Kidney (tissue), 14 donors: ENCODE results near the gene FAM43A. TPM values are rescaled to one million over a fixed set of nuclear protein-coding genes. Genes with fewer than 3 reads are reported as not detected.

Source experiments
- DNase-seq, 5 donors: peaks; one replicate each; pipeline ENCODE4 v3.0.0-alpha.2; 2013 to 2020
- FAIRE-seq: peaks from 2 replicates; lab custom pipeline; 2012; peaks lifted over from hg19 to GRCh38; lab: Jason Lieb, UNC
- H3K27ac ChIP-seq, 2 donors: one replicate each; pipeline ENCODE4 v1.7.0; 2013; ENCODE audit warnings: low read depth in 2 of 2, low read length in 2 of 2, inconsistent platforms in 1 of 2
- H3K27me3 ChIP-seq: one replicate; pipeline ENCODE4 v1.7.1; 2013; ENCODE audit warnings: low read length, inconsistent platforms; ENCODE audit not compliant: control insufficient read depth, insufficient read depth
- H3K36me3 ChIP-seq, 3 donors: one replicate each; pipeline versions ENCODE4 v1.7.0 to v1.7.1; 2013; ENCODE audit warnings: low read length in 3 of 3, control low read depth in 1 of 3, inconsistent platforms in 1 of 3; ENCODE audit not compliant: insufficient read depth in 3 of 3, control insufficient read depth in 2 of 3
- H3K4me1 ChIP-seq, 3 donors: one replicate each; pipeline versions ENCODE4 v1.7.0 to v1.7.1; 2013; ENCODE audit warnings: low read length in 3 of 3, inconsistent platforms in 1 of 3, low read depth in 1 of 3; ENCODE audit not compliant: control insufficient read depth in 2 of 3, insufficient read depth in 2 of 3
- H3K4me3 ChIP-seq, 3 donors: one replicate each; pipeline versions ENCODE4 v1.7.0 to v1.8.1; 2013; ENCODE audit warnings: low read length in 3 of 3, control low read depth in 1 of 3, inconsistent platforms in 1 of 3
- H3K9ac ChIP-seq, 3 donors: one replicate each; pipeline versions ENCODE4 v1.7.0 to v1.7.1; 2013; ENCODE audit warnings: low read length in 3 of 3, control low read depth in 1 of 3, inconsistent platforms in 1 of 3
- H3K9me3 ChIP-seq, 3 donors: one replicate each; pipeline versions ENCODE4 v1.7.0 to v1.7.1; 2013; ENCODE audit warnings: low read length in 3 of 3, control low read depth in 1 of 3, inconsistent platforms in 1 of 3; ENCODE audit not compliant: control insufficient read depth in 2 of 3, insufficient read depth in 1 of 3
- intact Hi-C: fragments of 100-400 bp; cut with DNase I; formaldehyde crosslinking; loops from one replicate; pipeline ENCODE4 v1.11.1; 2022
- polyA plus RNA-seq: library from polyadenylated mRNA; stranded (reverse); fragments of 350-450 nt; fragmentation: Illumina TruSeq; extraction: RNeasy Lipid Tissue Mini Kit (QIAGEN cat#74804); gene quantifications from one replicate; pipeline ENCODE4 v1.2.3, GENCODE V29; 2014; ENCODE audit warnings: low read depth, low replicate concordance; ENCODE audit not compliant: insufficient read depth
- total RNA-seq: library from RNA; stranded (reverse); fragmentation: NEBNext Ultra II Directional; extraction: Animal tissue kit (Norgen Biotek cat#: 25700); gene quantifications from one replicate; pipeline ENCODE4 v1.2.1, GENCODE V29; 2021
- TF ChIP-seq, protein P1 (sequence below): IDR thresholded peaks from 3 replicates; pipeline ENCODE4 v1.5.1; 2012; ENCODE audit warnings: mild to moderate bottlenecking, moderate library complexity, borderline replicate concordance; ENCODE audit not compliant: insufficient read depth; ENCODE audit errors: extremely low read depth
- donor health status: control.
- donor health status: control.
- donor health status: control.
- donor health status: control.
- donor health status: control.
- donor health status: DM: yes; HTN: yes; CAD: no.
- donor health status: Normal renal cell carcinoma (clear cell type).

Gene FAM43A
- total and polyA plus RNA-seq, 2 donors from 2014 or later = 5.0 to 11.4 TPM

GRCh38 chr3:194711913-194712312 lies 26.2 kb downstream of the FAM43A start:
- no peaks in the 10 kb centered on the region for H3K9me3 ChIP-seq
- peak in 1 of 5 donors; percentile 76 for DNase-seq
- FAIRE-seq = no peak
- no peak overlapping the region for H3K9ac ChIP-seq
- TF ChIP-seq, protein P1, sequence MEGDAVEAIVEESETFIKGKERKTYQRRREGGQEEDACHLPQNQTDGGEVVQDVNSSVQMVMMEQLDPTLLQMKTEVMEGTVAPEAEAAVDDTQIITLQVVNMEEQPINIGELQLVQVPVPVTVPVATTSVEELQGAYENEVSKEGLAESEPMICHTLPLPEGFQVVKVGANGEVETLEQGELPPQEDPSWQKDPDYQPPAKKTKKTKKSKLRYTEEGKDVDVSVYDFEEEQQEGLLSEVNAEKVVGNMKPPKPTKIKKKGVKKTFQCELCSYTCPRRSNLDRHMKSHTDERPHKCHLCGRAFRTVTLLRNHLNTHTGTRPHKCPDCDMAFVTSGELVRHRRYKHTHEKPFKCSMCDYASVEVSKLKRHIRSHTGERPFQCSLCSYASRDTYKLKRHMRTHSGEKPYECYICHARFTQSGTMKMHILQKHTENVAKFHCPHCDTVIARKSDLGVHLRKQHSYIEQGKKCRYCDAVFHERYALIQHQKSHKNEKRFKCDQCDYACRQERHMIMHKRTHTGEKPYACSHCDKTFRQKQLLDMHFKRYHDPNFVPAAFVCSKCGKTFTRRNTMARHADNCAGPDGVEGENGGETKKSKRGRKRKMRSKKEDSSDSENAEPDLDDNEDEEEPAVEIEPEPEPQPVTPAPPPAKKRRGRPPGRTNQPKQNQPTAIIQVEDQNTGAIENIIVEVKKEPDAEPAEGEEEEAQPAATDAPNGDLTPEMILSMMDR = no peak
- H3K4me1 ChIP-seq = no peaks in the 10 kb centered on the region
- no peak overlapping the region for H3K4me3 ChIP-seq
- H3K27me3 ChIP-seq = no peaks in the 10 kb centered on the region
- intact Hi-C loops = no loop called here
- no peak overlapping the region for H3K27ac ChIP-seq
- no peaks in the 10 kb centered on the region for H3K36me3 ChIP-seq

DNA sequence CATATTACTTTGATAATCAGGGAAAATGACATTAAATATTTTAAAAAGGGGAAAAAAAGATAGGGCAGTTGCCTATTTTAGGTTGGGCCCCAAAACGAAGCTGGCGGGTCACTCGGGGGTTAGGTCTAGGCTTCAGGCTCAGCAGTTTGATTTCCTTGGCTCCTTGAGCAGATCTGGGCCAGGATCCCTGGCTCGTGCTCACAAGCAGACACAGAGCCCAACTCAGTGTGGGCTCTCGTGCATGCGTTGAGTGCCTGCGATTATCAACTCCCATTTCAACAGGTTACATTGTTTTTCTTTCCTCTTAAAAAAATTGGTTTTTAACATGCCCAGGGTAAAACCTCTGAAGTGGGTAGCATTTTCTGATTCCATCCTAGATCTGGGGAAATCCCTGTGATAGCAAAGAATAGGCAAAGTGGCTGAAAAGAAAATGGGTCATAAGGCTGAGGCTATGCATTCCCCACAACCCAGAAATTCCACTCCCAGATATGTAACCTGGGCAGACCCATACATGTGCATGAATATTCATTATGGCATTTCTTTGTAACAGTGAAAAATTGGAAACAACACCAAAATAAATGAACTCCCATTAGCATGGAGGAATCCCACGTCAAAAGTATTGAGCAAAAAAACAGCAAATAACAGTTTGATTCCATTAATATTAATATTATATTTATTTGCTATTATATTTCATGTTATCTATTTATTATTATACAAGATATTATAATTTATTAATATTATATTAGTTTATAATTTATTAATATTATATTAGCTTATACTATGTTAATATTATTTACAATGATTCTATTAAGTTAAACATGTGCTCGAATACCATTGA lies 27.8 kb downstream of the FAM43A start:
- Histone ChIP-seq H3K9me3 (no peaks in the 10 kb centered on the region), H3K27me3 (no peaks in the 10 kb centered on the region), H3K4me1 (no peaks in the 10 kb centered on the region), H3K36me3 (no peaks in the 10 kb centered on the region), H3K4me3 (no peak overlapping the region), H3K27ac (no peak overlapping the region), H3K9ac (no peak overlapping the region)
- intact Hi-C loops = no loop called here
- TF ChIP-seq, protein P1 = no peak
- no peak for DNase-seq
- no peak for FAIRE-seq

GRCh38 chr3:194714137-194714455 lies 28.4 kb downstream of the FAM43A start:
- Histone ChIP-seq H3K9me3 (no peaks in the 10 kb centered on the region), H3K4me1 (no peaks in the 10 kb centered on the region), H3K9ac (no peak overlapping the region), H3K27ac (no peak overlapping the region), H3K27me3 (no peaks in the 10 kb centered on the region), H3K36me3 (no peaks in the 10 kb centered on the region), H3K4me3 (no peak overlapping the region)
- TF ChIP-seq, protein P1 = no peak
- intact Hi-C loops = no loop called here
- FAIRE-seq (no peak), DNase-seq (no peak)
